ENCODE data around the gene DPM3. TPM values are rescaled to one million over a fixed set of nuclear protein-coding genes. Genes with fewer than 3 reads are reported as not detected.
"Not testable (repeated sequence)": the region's sequence is repeated elsewhere in the genome, so short reads cannot be mapped to it uniquely, and the experiment has no call there.

Gene DPM3
- total and polyA plus RNA-seq, 5 donors: 71.2 to 186 (median 76.3) TPM

DNA sequence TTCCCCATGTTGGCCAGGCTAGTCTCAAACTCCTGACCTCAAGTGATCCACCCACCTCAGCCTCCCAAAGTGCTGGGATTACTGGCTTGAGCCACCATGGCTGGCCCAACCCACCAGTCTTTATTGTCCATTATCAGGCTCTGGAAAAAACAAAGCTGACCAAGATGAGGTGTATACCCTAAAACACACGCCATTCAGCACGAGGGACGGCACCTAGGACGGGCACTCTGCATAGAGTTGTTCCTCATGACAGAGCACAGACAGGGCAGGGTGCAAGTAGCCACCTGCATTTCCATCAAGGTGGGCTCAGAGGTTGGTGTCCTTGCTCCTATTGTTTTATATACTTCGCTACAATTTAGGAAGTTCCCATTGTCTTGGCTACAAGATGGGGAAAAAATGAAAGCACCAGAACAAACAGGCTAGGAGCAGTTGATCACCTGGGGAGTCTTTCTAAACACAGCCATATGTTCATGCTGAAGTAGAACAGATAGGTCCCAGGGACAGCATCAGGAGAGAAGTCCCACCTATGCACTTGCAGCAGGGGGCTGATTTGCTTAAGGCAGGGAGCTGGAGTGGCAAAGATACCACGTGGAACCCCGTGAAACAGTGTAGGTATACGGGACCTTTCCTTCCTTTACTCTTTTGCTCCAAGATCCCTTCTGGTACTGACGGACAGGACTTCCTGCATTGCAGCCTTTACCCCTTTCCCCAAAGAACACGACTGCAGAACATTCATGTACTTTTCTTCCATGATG lies 28.3 kb upstream of the DPM3 start:
- H3K27me3 ChIP-seq (ENCODE audit: control insufficient read depth, insufficient read depth): no peaks in the 10 kb centered on the region
- no peak overlapping the region for H3K4me3 ChIP-seq (ENCODE audit: low read length)
- H3K27ac ChIP-seq (ENCODE audit: low read length): no peak overlapping the region
- ATAC-seq: no peak
- DNase-seq: no peak
- peaks cover 2% of the 10 kb centered on the region for H3K4me1 ChIP-seq (ENCODE audit: control insufficient read depth, insufficient read depth, low read length)
- 78% methylated on average over 10 of the region's 10 CpGs for WGBS
- intact Hi-C loops (cut with DNase I): loop anchor here in 3 of 4 donors (2.0 to 5.0 kb wide), 4 partner anchors 41 to 78 kb away; partner anchors contain the start of gene EFNA1 (in 1 of the 3)
- no peaks in the 10 kb centered on the region for H3K9me3 ChIP-seq (ENCODE audit: control insufficient read depth, low read length)

DNA sequence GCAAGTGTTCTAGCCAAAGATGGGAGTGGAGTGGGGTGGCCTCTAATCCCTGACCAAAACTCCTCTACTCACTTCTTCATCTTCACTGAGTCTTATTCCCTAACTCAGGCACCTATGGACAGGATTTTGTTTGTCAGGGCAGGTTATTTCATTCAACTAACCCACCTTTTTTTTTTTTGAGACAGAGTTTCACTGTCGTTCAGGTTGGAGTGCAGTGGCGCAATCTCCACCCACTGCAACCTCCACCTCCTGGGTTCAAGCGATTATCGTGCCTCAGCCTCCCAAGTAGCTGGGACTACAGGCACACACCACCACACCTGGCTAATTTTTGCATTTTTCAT lies 27.7 kb upstream of the DPM3 start:
- not testable (repeated sequence) for DNase-seq; H3K9me3 ChIP-seq (ENCODE audit: control insufficient read depth, low read length); H3K27ac ChIP-seq (ENCODE audit: low read length); ATAC-seq; H3K4me3 ChIP-seq (ENCODE audit: low read length); H3K4me1 ChIP-seq (ENCODE audit: control insufficient read depth, insufficient read depth, low read length); H3K27me3 ChIP-seq (ENCODE audit: control insufficient read depth, insufficient read depth)
- intact Hi-C loops (cut with DNase I): loop anchor here in 3 of 4 donors (2.0 to 5.0 kb wide), 4 partner anchors 41 to 77 kb away; partner anchors contain the start of gene EFNA1 (in 1 of the 3)
- WGBS: 42% methylated on average over 4 of the region's 4 CpGs

- Histone ChIP-seq H3K9me3 (ENCODE audit: control insufficient read depth, low read length) (no peaks in the 10 kb centered on the region), H3K27ac (ENCODE audit: low read length) (peak overlapping the region; percentile 80), H3K4me3 (ENCODE audit: low read length) (no peak overlapping the region), H3K27me3 (ENCODE audit: control insufficient read depth, insufficient read depth) (no peaks in the 10 kb centered on the region), H3K4me1 (ENCODE audit: control insufficient read depth, insufficient read depth, low read length) (peaks cover 2% of the 10 kb centered on the region)
- DNase-seq (peak; percentile 92 to 95 (median 94)), ATAC-seq (peak; percentile 77 to 79)
- intact Hi-C loops (cut with DNase I): loop anchor here (2.0 to 5.0 kb wide), 4 partner anchors 40 to 77 kb away; partner anchors contain the start of gene EFNA1 (in 1 of the 4)
- WGBS: 5% methylated on average over 28 of the region's 28 CpGs
Observed at GRCh38 chr1:155167166-155168104, 27.1 kb upstream of the DPM3 start.

- no peaks in the 10 kb centered on the region for H3K9me3 ChIP-seq (ENCODE audit: control insufficient read depth, low read length)
- peaks cover 2% of the 10 kb centered on the region for H3K4me1 ChIP-seq (ENCODE audit: control insufficient read depth, insufficient read depth, low read length)
- WGBS: 22% methylated on average over 27 of the region's 27 CpGs
- H3K4me3 ChIP-seq (ENCODE audit: low read length): no peak overlapping the region
- H3K27me3 ChIP-seq (ENCODE audit: control insufficient read depth, insufficient read depth): no peaks in the 10 kb centered on the region
- ATAC-seq (peak; percentile 76 to 85), DNase-seq (peak; percentile 77 to 89 (median 87))
- intact Hi-C loops (cut with DNase I): loop anchor here in 3 of 4 donors (2.0 to 5.0 kb wide), 3 partner anchors 39 to 76 kb away; partner anchors contain the start of gene EFNA1 (in 1 of the 3)
- peak overlapping the region; percentile 78 for H3K27ac ChIP-seq (ENCODE audit: low read length)
Observed at GRCh38 chr1:155166471-155167165, 26.3 kb upstream of the DPM3 start.

DNA sequence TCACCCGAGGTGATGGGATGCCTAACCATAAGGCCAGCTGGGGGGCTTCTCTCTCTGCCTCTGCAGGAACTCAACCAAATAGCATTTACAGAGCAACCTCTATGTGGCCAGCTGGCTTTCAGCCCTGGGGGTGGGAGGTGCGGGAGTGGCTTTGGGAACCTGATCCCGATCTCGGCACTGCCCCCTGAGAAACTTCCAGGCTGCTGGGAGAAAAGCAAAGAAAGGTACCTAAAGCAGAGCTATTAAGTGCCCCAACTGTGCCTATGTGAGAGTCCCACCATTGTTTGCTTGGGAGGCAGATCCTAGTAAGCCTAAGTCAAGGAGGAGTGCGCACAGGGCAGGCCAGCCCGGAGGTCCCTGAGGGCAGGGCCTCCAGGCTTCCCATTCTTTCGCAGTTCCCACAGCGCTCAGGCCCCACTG lies 25.7 kb upstream of the DPM3 start:
- Histone ChIP-seq H3K27ac (ENCODE audit: low read length) (peak overlapping the region; percentile 78), H3K4me3 (ENCODE audit: low read length) (no peak overlapping the region), H3K9me3 (ENCODE audit: control insufficient read depth, low read length) (no peaks in the 10 kb centered on the region), H3K27me3 (ENCODE audit: control insufficient read depth, insufficient read depth) (no peaks in the 10 kb centered on the region), H3K4me1 (ENCODE audit: control insufficient read depth, insufficient read depth, low read length) (peaks cover 2% of the 10 kb centered on the region)
- intact Hi-C loops (cut with DNase I): loop anchor here in 3 of 4 donors (2.0 to 5.0 kb wide), 3 partner anchors 39 to 75 kb away; partner anchors contain the start of gene EFNA1 (in 1 of the 3)
- WGBS: 36% methylated on average over 8 of the region's 8 CpGs
- DNase-seq: peak in 1 of 3 donors; percentile 68
- ATAC-seq: peak in 1 of 2 donors; percentile 5

GRCh38 chr1:155164625-155165024 lies 24.3 kb upstream of the DPM3 start:
- not testable (repeated sequence) for H3K4me1 ChIP-seq (ENCODE audit: control insufficient read depth, insufficient read depth, low read length); H3K27ac ChIP-seq (ENCODE audit: low read length); H3K4me3 ChIP-seq (ENCODE audit: low read length); ATAC-seq; H3K27me3 ChIP-seq (ENCODE audit: control insufficient read depth, insufficient read depth); H3K9me3 ChIP-seq (ENCODE audit: control insufficient read depth, low read length); DNase-seq
- 96% methylated on average over 11 of the region's 11 CpGs for WGBS
- intact Hi-C loops (cut with DNase I): loop anchor here in 2 of 4 donors (5.0 kb wide), 2 partner anchors 37 to 72 kb away; partner anchors contain the start of gene EFNA1 (in 1 of the 2)

DNA sequence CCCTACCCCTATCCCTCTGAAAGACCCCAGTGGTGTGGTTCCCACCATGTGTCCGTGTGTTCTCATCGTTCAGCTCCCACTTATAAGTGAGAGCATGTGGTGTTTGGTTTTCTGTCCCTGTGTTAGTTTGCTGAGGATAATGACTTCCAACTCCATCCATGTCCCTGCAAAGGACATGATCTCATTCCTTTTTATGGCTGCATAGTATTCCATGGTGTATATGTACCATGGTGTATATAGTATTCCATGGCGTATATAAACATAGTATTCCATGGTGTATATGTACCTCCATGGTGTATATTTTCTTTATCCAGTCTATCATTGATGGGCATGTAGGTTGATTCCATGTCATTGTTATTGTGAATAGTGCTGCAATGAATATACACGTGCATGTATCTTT lies 23.5 kb upstream of the DPM3 start:
- H3K4me3 ChIP-seq (ENCODE audit: low read length); DNase-seq; H3K4me1 ChIP-seq (ENCODE audit: control insufficient read depth, insufficient read depth, low read length); H3K27ac ChIP-seq (ENCODE audit: low read length); intact Hi-C loops (cut with DNase I); ATAC-seq; H3K27me3 ChIP-seq (ENCODE audit: control insufficient read depth, insufficient read depth); H3K9me3 ChIP-seq (ENCODE audit: control insufficient read depth, low read length): not testable (repeated sequence)
- 97% methylated on average over 4 of the region's 4 CpGs for WGBS

DNA sequence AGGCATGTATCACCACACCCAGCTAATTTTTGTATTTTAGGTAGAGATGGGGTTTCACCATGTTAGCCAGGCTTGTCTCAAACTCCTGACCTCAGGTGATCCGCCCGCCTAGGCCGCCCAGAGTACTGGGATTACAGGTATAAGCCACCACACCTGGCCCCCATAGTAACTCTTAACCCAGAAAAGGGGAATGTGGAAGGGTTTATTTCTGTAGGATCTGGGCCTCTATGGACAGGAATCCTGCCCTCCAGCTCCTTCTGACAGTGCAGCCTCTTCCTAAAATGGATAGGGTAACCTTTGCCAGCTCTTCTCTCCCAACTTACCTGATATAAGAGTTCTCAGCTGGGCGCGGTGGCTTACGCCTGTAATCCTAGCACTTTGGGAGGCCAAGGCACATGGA lies 22.3 kb upstream of the DPM3 start:
- ATAC-seq; H3K9me3 ChIP-seq (ENCODE audit: control insufficient read depth, low read length); H3K27ac ChIP-seq (ENCODE audit: low read length); H3K27me3 ChIP-seq (ENCODE audit: control insufficient read depth, insufficient read depth); intact Hi-C loops (cut with DNase I); DNase-seq; H3K4me1 ChIP-seq (ENCODE audit: control insufficient read depth, insufficient read depth, low read length); H3K4me3 ChIP-seq (ENCODE audit: low read length): not testable (repeated sequence)
- WGBS: 95% methylated on average over 6 of the region's 6 CpGs

- 76% methylated on average over 8 of the region's 8 CpGs for WGBS
- H3K4me3 ChIP-seq (ENCODE audit: low read length): no peak overlapping the region
Observed at GRCh38 chr1:155160128-155160527, 19.8 kb upstream of the DPM3 start.

DNA sequence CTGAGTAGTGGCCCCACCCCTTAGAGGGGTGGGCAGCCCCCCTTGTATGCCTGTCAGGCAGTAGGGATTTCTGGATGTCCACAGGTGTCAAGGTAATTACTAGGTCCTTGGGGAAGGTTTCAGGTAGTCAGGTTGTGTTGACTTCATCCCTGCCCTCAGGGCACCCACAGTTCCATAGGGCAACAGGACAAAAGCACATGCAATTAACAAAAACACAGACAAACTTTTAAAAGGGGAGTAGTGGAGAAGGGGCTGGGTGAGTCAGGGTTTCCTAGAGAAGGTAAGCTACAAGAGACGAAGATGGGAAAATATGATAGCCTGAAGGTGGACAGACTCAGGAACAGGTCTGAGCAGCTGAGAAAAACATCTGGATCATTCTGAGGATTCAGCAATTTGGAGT lies 18.7 kb upstream of the DPM3 start:
- Histone ChIP-seq H3K4me3 (ENCODE audit: low read length) (no peak overlapping the region), H3K9me3 (ENCODE audit: control insufficient read depth, low read length) (no peaks in the 10 kb centered on the region), H3K27me3 (ENCODE audit: control insufficient read depth, insufficient read depth) (no peaks in the 10 kb centered on the region), H3K27ac (ENCODE audit: low read length) (no peak overlapping the region), H3K4me1 (ENCODE audit: control insufficient read depth, insufficient read depth, low read length) (no peaks in the 10 kb centered on the region)
- WGBS: 85% methylated on average over 1 of the region's 1 CpG
- intact Hi-C loops (cut with DNase I): no loop called here
- ATAC-seq: no peak
- DNase-seq: no peak

More at GRCh38 chr1:155160128-155160527, 19.8 kb upstream of the DPM3 start:
- ATAC-seq: no peak
- intact Hi-C loops (cut with DNase I): no loop called here
- Histone ChIP-seq H3K27me3 (ENCODE audit: control insufficient read depth, insufficient read depth) (no peaks in the 10 kb centered on the region), H3K27ac (ENCODE audit: low read length) (no peak overlapping the region), H3K4me1 (ENCODE audit: control insufficient read depth, insufficient read depth, low read length) (no peaks in the 10 kb centered on the region), H3K9me3 (ENCODE audit: control insufficient read depth, low read length) (no peaks in the 10 kb centered on the region)
- no peak for DNase-seq
